SK-N-SH treated with all-trans-retinoic acid at 6 μM for 48 hours (cell line): Measurements from ENCODE around the gene CEP120.

Source experiments
- ARNTL ChIP-seq: fragments of 450-650 bp; formaldehyde crosslinking; IDR thresholded peaks from 2 replicates; pipeline ENCODE4 v1.5.0; 2020; ENCODE audit warnings: low read depth, mild to moderate bottlenecking, moderate library complexity, borderline replicate concordance
- OSR1 ChIP-seq: fragments of 250-450 bp; sonication (Bioruptor Pico); IDR thresholded peaks from 2 replicates; pipeline ENCODE4 v1.8.0; 2022; ENCODE audit warnings: moderate library complexity, mild to moderate bottlenecking, inconsistent platforms
- ZNF565 ChIP-seq: fragments of 450-650 bp; formaldehyde crosslinking; conservative IDR thresholded peaks from 2 replicates; pipeline ENCODE4 v1.5.0; 2020; ENCODE audit warnings: low read depth, mild to moderate bottlenecking, moderate library complexity
- ZNF8 ChIP-seq: fragments of 450-650 bp; formaldehyde crosslinking; IDR thresholded peaks from 2 replicates; pipeline ENCODE4 v1.5.0; 2020; ENCODE audit warnings: mild to moderate bottlenecking, moderate library complexity

- TF ChIP-seq ZNF565 (CRISPR knock-in tag): no peak
- TF ChIP-seq ARNTL (CRISPR knock-in tag): no peak
- no peak for TF ChIP-seq ZNF8 (CRISPR knock-in tag)
- TF ChIP-seq OSR1: no peak
These were observed 16.5 kb upstream of the CEP120 start for GRCh38 chr5:123439709-123440108.
